Measurements from ENCODE around the gene ZNF79.

Gene ZNF79

GRCh38 chr9:127426756-127427155 is 2.6 kb downstream of the ZNF79 start:
- Histone ChIP-seq H3K4me3 (no peak overlapping the region), H3K4me1 (peaks cover 0 to 40% (median 28%) of the 10 kb centered on the region in 4 donors), H3K36me3 (peaks cover 15 to 35% (median 20%) of the 10 kb centered on the region in 3 donors), H3K27me3 (no peaks in the 10 kb centered on the region), H3K9me3 (no peaks in the 10 kb centered on the region), H3K27ac (no peak overlapping the region)
- intact Hi-C loops (cut with DNase I; ENCODE audit: low total_unique reads), result no loop called here
- no peak for TF ChIP-seq CTCF (IDR thresholded peaks at IDR 0.05)
- no peak for DNase-seq

- TF ChIP-seq CTCF (IDR thresholded peaks at IDR 0.05), result no peak
- Histone ChIP-seq H3K27ac (no peak overlapping the region), H3K4me1 (peaks cover 0 to 27% (median 15%) of the 10 kb centered on the region in 4 donors), H3K4me3 (no peak overlapping the region), H3K27me3 (no peaks in the 10 kb centered on the region), H3K9me3 (no peaks in the 10 kb centered on the region), H3K36me3 (peaks cover 15 to 49% (median 23%) of the 10 kb centered on the region in 3 donors)
- intact Hi-C loops (cut with DNase I; ENCODE audit: low total_unique reads), result no loop called here
- no peak for DNase-seq
Measured at GRCh38 chr9:127428348-127428747, 4.2 kb downstream of the ZNF79 start.

GRCh38 chr9:127430415-127430814 is 6.2 kb downstream of the ZNF79 start:
- Histone ChIP-seq H3K27ac (no peak overlapping the region), H3K4me1 (peaks cover 0 to 19% (median 8%) of the 10 kb centered on the region in 4 donors), H3K4me3 (no peak overlapping the region), H3K9me3 (no peaks in the 10 kb centered on the region), H3K27me3 (no peaks in the 10 kb centered on the region), H3K36me3 (peaks cover 27 to 70% (median 44%) of the 10 kb centered on the region in 3 donors)
- DNase-seq, result no peak
- intact Hi-C loops (cut with DNase I; ENCODE audit: low total_unique reads), result no loop called here
- TF ChIP-seq CTCF (IDR thresholded peaks at IDR 0.05), result no peak

- Histone ChIP-seq H3K36me3 (peaks cover 68 to 100% (median 97%) of the 10 kb centered on the region in 3 donors), H3K4me3 (no peak overlapping the region), H3K9me3 (no peaks in the 10 kb centered on the region), H3K27ac (no peak overlapping the region), H3K4me1 (no peaks in the 10 kb centered on the region), H3K27me3 (no peaks in the 10 kb centered on the region)
- intact Hi-C loops (cut with DNase I; ENCODE audit: low total_unique reads), result no loop called here
- DNase-seq, result no peak
- no peak for TF ChIP-seq CTCF (IDR thresholded peaks at IDR 0.05)
Measured at GRCh38 chr9:127437497-127438264, 13.5 kb downstream of the ZNF79 start.

GRCh38 chr9:127438394-127438793 is 14.2 kb downstream of the ZNF79 start:
- no peaks in the 10 kb centered on the region for H3K4me1 ChIP-seq
- no peak overlapping the region for H3K4me3 ChIP-seq
- TF ChIP-seq CTCF (IDR thresholded peaks at IDR 0.05), result no peak
- intact Hi-C loops (cut with DNase I; ENCODE audit: low total_unique reads), result no loop called here
- H3K27ac ChIP-seq, result no peak overlapping the region
- H3K27me3 ChIP-seq, result no peaks in the 10 kb centered on the region
- no peak for DNase-seq
- H3K9me3 ChIP-seq, result no peaks in the 10 kb centered on the region
- H3K36me3 ChIP-seq, result peaks cover 75 to 100% (median 100%) of the 10 kb centered on the region in 3 donors
